Neutrophil (primary cell): ENCODE data around the gene ARL5A.
"Not testable (repeated sequence)": the region's sequence is repeated elsewhere in the genome, so short reads cannot be mapped to it uniquely, and the experiment has no call there.

Source experiments
- H3K27ac ChIP-seq: fragments of 200-600 bp; sonication (generic); 2 replicates; pipeline ENCODE4 v1.5.1; 2016; ENCODE audit warnings: mild to moderate bottlenecking, moderate library complexity
- H3K27me3 ChIP-seq: fragments of 200-600 bp; sonication (generic); 2 replicates; pipeline ENCODE4 v1.6.0; 2016; ENCODE audit warnings: mild to moderate bottlenecking
- H3K36me3 ChIP-seq: fragments of 200-600 bp; sonication (generic); 2 replicates; pipeline ENCODE4 v1.5.1; 2017
- H3K4me1 ChIP-seq, 2 experiments: fragments of 200-600 bp in 1 of 2; sonication (generic) in 1 of 2; 1 replicate in 1 of 2; 2 replicates in 1 of 2; pipeline versions ENCODE4 v1.5.1 to v1.6.1; 2013 to 2016; ENCODE audit warnings: low read depth in 1 of 2, low read length in 1 of 2, mild to moderate bottlenecking in 1 of 2, moderate library complexity in 1 of 2; ENCODE audit not compliant: control insufficient read depth in 1 of 2, insufficient read depth in 1 of 2
- H3K4me3 ChIP-seq, 2 experiments: fragments of 200-600 bp in 1 of 2; sonication (generic) in 1 of 2; 1 replicate in 1 of 2; 2 replicates in 1 of 2; pipeline ENCODE4 v1.5.1; 2013 to 2016; ENCODE audit warnings: low read depth in 1 of 2, low read length in 1 of 2, mild to moderate bottlenecking in 1 of 2, moderate library complexity in 1 of 2
- H3K9me3 ChIP-seq: fragments of 200-600 bp; sonication (generic); 2 replicates; pipeline ENCODE4 v1.5.1; 2016
- CTCF ChIP-seq: fragments of 200-600 bp; sonication (generic); IDR thresholded peaks from 2 replicates; pipeline ENCODE4 v1.5.1; 2016; ENCODE audit warnings: antibody characterized with exemption

Gene ARL5A

GRCh38 chr2:151828143-151828889 is at the start of gene ARL5A:
Gene ARL5A, minus strand, starts transcription at chr2:151828421. Its CDS starts 245 bp downstream, at chr2:151828176.
- H3K27ac ChIP-seq: peak within 1 kb of the TSS; percentile 76
- no peaks in the 10 kb centered on the region for H3K9me3 ChIP-seq
- H3K4me3 ChIP-seq: peak within 1 kb of the TSS; percentile 86 to 92
- TF ChIP-seq CTCF: no peak
- H3K36me3 ChIP-seq: no peaks in the 10 kb centered on the region
- H3K4me1 ChIP-seq: peaks cover 21 to 22% of the 10 kb centered on the region in 2 experiments
- no peaks in the 10 kb centered on the region for H3K27me3 ChIP-seq

GRCh38 chr2:151875631-151876030 is 47.4 kb upstream of the ARL5A start:
- H3K4me1 ChIP-seq, H3K9me3 ChIP-seq, H3K27ac ChIP-seq, H3K4me3 ChIP-seq, H3K27me3 ChIP-seq, H3K36me3 ChIP-seq: not testable (repeated sequence)

- Histone ChIP-seq H3K4me3 (no peak overlapping the region), H3K36me3 (no peaks in the 10 kb centered on the region), H3K9me3 (no peaks in the 10 kb centered on the region), H3K27ac (no peak overlapping the region), H3K4me1 (no peaks in the 10 kb centered on the region), H3K27me3 (no peaks in the 10 kb centered on the region)
- TF ChIP-seq CTCF: no peak
Measured at GRCh38 chr2:151872463-151872862, 44.2 kb upstream of the ARL5A start.

- Histone ChIP-seq H3K36me3 (no peaks in the 10 kb centered on the region), H3K4me3 (no peak overlapping the region), H3K4me1 (no peaks in the 10 kb centered on the region), H3K9me3 (no peaks in the 10 kb centered on the region), H3K27me3 (no peaks in the 10 kb centered on the region), H3K27ac (no peak overlapping the region)
- TF ChIP-seq CTCF: no peak
Measured at GRCh38 chr2:151869291-151869690, 41.1 kb upstream of the ARL5A start.

- H3K4me3 ChIP-seq: no peak overlapping the region
- no peaks in the 10 kb centered on the region for H3K4me1 ChIP-seq
- no peaks in the 10 kb centered on the region for H3K9me3 ChIP-seq
- no peaks in the 10 kb centered on the region for H3K27me3 ChIP-seq
- H3K27ac ChIP-seq: no peak overlapping the region
- no peaks in the 10 kb centered on the region for H3K36me3 ChIP-seq
- TF ChIP-seq CTCF: no peak
Measured at GRCh38 chr2:151862700-151863099, 34.5 kb upstream of the ARL5A start.

- H3K36me3 ChIP-seq: no peaks in the 10 kb centered on the region
- H3K4me3 ChIP-seq: no peak overlapping the region
- H3K9me3 ChIP-seq: no peaks in the 10 kb centered on the region
- no peak for TF ChIP-seq CTCF
- no peaks in the 10 kb centered on the region for H3K27me3 ChIP-seq
- no peak overlapping the region for H3K27ac ChIP-seq
- no peaks in the 10 kb centered on the region for H3K4me1 ChIP-seq
Measured at GRCh38 chr2:151861174-151861573, 33.0 kb upstream of the ARL5A start.
